Spinal cord (tissue), 10 donors: ENCODE results near the gene PPP1R3E. TPM values are rescaled to one million over a fixed set of nuclear protein-coding genes. Genes with fewer than 3 reads are reported as not detected.

Source experiments
- DNase-seq, 6 donors: peaks; one replicate each; pipeline versions ENCODE4 v3.0.0 to v3.0.0-alpha.2; 2013 to 2015; ENCODE audit warnings: low spot score in 6 of 6, low read depth in 4 of 6
- H3K27ac ChIP-seq: one replicate; pipeline ENCODE4 v1.5.1; 2013; ENCODE audit warnings: low read depth, low read length, control low read depth
- H3K27me3 ChIP-seq: one replicate; pipeline ENCODE4 v1.6.1; 2013; ENCODE audit warnings: low read length; ENCODE audit not compliant: control insufficient read depth, insufficient read depth
- H3K36me3 ChIP-seq: one replicate; pipeline ENCODE4 v1.6.1; 2013; ENCODE audit warnings: low read length; ENCODE audit not compliant: control insufficient read depth, insufficient read depth
- H3K4me1 ChIP-seq: one replicate; pipeline ENCODE4 v1.6.1; 2013; ENCODE audit warnings: low read length; ENCODE audit not compliant: control insufficient read depth, insufficient read depth
- H3K4me3 ChIP-seq: one replicate; pipeline ENCODE4 v1.5.1; 2013; ENCODE audit warnings: low read depth, low read length, control low read depth
- H3K9me3 ChIP-seq: one replicate; pipeline ENCODE4 v1.6.1; 2013; ENCODE audit warnings: low read length; ENCODE audit not compliant: control insufficient read depth, insufficient read depth
- WGBS: methylation state at CpG from one replicate; pipeline ENCODE4 v1.1.5; 2013; ENCODE audit warnings: missing lambda C conversion rate; ENCODE audit not compliant: insufficient coverage; 5-methylcytosine and 5-hydroxymethylcytosine counted together
- polyA plus RNA-seq, 2 donors: library from polyadenylated mRNA; unstranded; fragments of 120-200 nt; gene quantifications; one replicate each; pipeline ENCODE4 v1.2.1, GENCODE V29; 2013; ENCODE audit not compliant: insufficient read length in 2 of 2
- total RNA-seq, 2 donors: library from RNA; depleted of rRNA in 1 of 2; stranded (reverse); fragments of 120-200 nt in 1 of 2; fragments of >200 nt in 1 of 2; gene quantifications; one replicate each; pipeline versions ENCODE4 v1.2.3 to v1.2.4, GENCODE V29; 2013 to 2014
- donor health status: healthy.

The PPP1R3E gene
- total and polyA plus RNA-seq, 4 donors = 11.3 to 37.2 (median 23.2) TPM

- WGBS = 89% methylated on average over 20 of the region's 22 CpGs
- Histone ChIP-seq H3K4me1 (peaks cover 40% of the 10 kb centered on the region), H3K27me3 (no peaks in the 10 kb centered on the region), H3K36me3 (peaks cover 34% of the 10 kb centered on the region), H3K27ac (no peak overlapping the region), H3K9me3 (no peaks in the 10 kb centered on the region), H3K4me3 (no peak overlapping the region)
- DNase-seq = no peak
These were observed 5.3 kb upstream of the PPP1R3E start for GRCh38 chr14:23307687-23308644.

- Histone ChIP-seq H3K36me3 (peaks cover 34% of the 10 kb centered on the region), H3K4me1 (peaks cover 45% of the 10 kb centered on the region), H3K27ac (peak overlapping the region; percentile 96), H3K27me3 (no peaks in the 10 kb centered on the region), H3K4me3 (peak overlapping the region; percentile 98), H3K9me3 (no peaks in the 10 kb centered on the region)
- DNase-seq = peak in 1 of 6 donors; percentile 69
- 0% methylated on average over 2 of the region's 5 CpGs for WGBS
These were observed 4.5 kb upstream of the PPP1R3E start for GRCh38 chr14:23307146-23307530.

- peak within 1 kb of the TSS; percentile 98 for H3K4me3 ChIP-seq
- no peaks in the 10 kb centered on the region for H3K9me3 ChIP-seq
- H3K27me3 ChIP-seq = no peaks in the 10 kb centered on the region
- WGBS = 0% methylated on average over 19 of the region's 24 CpGs
- peaks cover 45% of the 10 kb centered on the region for H3K4me1 ChIP-seq
- DNase-seq = peak; percentile 76 to 96 (median 84)
- peaks cover 34% of the 10 kb centered on the region for H3K36me3 ChIP-seq
- H3K27ac ChIP-seq = peak within 1 kb of the TSS; percentile 96
These were observed 3.9 kb upstream of the PPP1R3E start, which contains the start of gene BCL2L2 for GRCh38 chr14:23306412-23307145. Gene BCL2L2, plus strand, starts transcription at chr14:23306833. Its CDS starts 935 bp downstream, at chr14:23307768.

- H3K9me3 ChIP-seq = no peaks in the 10 kb centered on the region
- no peaks in the 10 kb centered on the region for H3K27me3 ChIP-seq
- 0% methylated on average over 25 of the region's 25 CpGs for WGBS
- H3K36me3 ChIP-seq = peaks cover 16% of the 10 kb centered on the region
- DNase-seq = no peak
- H3K4me1 ChIP-seq = peaks cover 31% of the 10 kb centered on the region
- peak overlapping the region; percentile 98 for H3K27ac ChIP-seq
- peak overlapping the region; percentile 72 for H3K4me3 ChIP-seq
These were observed 730 bp downstream of the PPP1R3E start for GRCh38 chr14:23301969-23302289.

GRCh38 chr14:23301288-23301968 lies 1.2 kb downstream of the PPP1R3E start:
- Histone ChIP-seq H3K9me3 (no peaks in the 10 kb centered on the region), H3K27ac (peak overlapping the region; percentile 100), H3K4me3 (peak overlapping the region; percentile 88), H3K27me3 (no peaks in the 10 kb centered on the region), H3K36me3 (peaks cover 18% of the 10 kb centered on the region), H3K4me1 (peaks cover 27% of the 10 kb centered on the region)
- peak; percentile 91 to 100 (median 98) for DNase-seq
- WGBS = under 1% methylated on average over 87 of the region's 87 CpGs

GRCh38 chr14:23300687-23301223 lies 1.9 kb downstream of the PPP1R3E start:
- H3K27me3 ChIP-seq = no peaks in the 10 kb centered on the region
- H3K4me3 ChIP-seq = peak overlapping the region; percentile 88
- no peaks in the 10 kb centered on the region for H3K9me3 ChIP-seq
- peak overlapping the region; percentile 100 for H3K27ac ChIP-seq
- peaks cover 18% of the 10 kb centered on the region for H3K36me3 ChIP-seq
- H3K4me1 ChIP-seq = peaks cover 22% of the 10 kb centered on the region
- 4% methylated on average over 10 of the region's 13 CpGs for WGBS
- DNase-seq = peak in 1 of 6 donors; percentile 22

- peak overlapping the region; percentile 100 for H3K27ac ChIP-seq
These were observed 2.5 kb downstream of the PPP1R3E start for GRCh38 chr14:23299986-23300686.

GRCh38 chr14:23299211-23299957 lies 3.3 kb downstream of the PPP1R3E start:
- Histone ChIP-seq H3K4me1 (peaks cover 18% of the 10 kb centered on the region), H3K27ac (no peak overlapping the region), H3K9me3 (no peaks in the 10 kb centered on the region), H3K27me3 (no peaks in the 10 kb centered on the region), H3K4me3 (no peak overlapping the region), H3K36me3 (peaks cover 18% of the 10 kb centered on the region)
- DNase-seq = peak in 2 of 6 donors; percentile 70 to 86
- no CpG with 5 or more reads among the region's 2 CpGs for WGBS

More at GRCh38 chr14:23299986-23300686, 2.5 kb downstream of the PPP1R3E start:
- H3K27me3 ChIP-seq = no peaks in the 10 kb centered on the region
- DNase-seq = no peak
- peaks cover 18% of the 10 kb centered on the region for H3K4me1 ChIP-seq
- peak overlapping the region; percentile 88 for H3K4me3 ChIP-seq
- 91% methylated on average over 6 of the region's 10 CpGs for WGBS
- H3K9me3 ChIP-seq = no peaks in the 10 kb centered on the region
- peaks cover 18% of the 10 kb centered on the region for H3K36me3 ChIP-seq
